NB4 (cell line): ENCODE measurements around the gene STK39.

ENCODE experiments used
- MYC ChIP-seq: IDR thresholded peaks from 2 replicates; pipeline ENCODE4 v1.6.1; 2011; ENCODE audit warnings: low read depth, low read length
- POLR2A ChIP-seq: IDR thresholded peaks from 2 replicates; pipeline ENCODE4 v1.6.1; 2011; ENCODE audit warnings: mild to moderate bottlenecking; ENCODE audit not compliant: insufficient read length; ENCODE audit errors: extremely low read depth
- TF ChIP-seq, protein P1 (sequence below): IDR thresholded peaks from one replicate; pipeline ENCODE4 v1.5.1; 2012; ENCODE audit warnings: low read depth, low read length
- TF ChIP-seq, protein P2 (sequence below): IDR thresholded peaks from 2 replicates; pipeline ENCODE4 v1.6.1; 2011; ENCODE audit warnings: low read depth, low read length

DNA sequence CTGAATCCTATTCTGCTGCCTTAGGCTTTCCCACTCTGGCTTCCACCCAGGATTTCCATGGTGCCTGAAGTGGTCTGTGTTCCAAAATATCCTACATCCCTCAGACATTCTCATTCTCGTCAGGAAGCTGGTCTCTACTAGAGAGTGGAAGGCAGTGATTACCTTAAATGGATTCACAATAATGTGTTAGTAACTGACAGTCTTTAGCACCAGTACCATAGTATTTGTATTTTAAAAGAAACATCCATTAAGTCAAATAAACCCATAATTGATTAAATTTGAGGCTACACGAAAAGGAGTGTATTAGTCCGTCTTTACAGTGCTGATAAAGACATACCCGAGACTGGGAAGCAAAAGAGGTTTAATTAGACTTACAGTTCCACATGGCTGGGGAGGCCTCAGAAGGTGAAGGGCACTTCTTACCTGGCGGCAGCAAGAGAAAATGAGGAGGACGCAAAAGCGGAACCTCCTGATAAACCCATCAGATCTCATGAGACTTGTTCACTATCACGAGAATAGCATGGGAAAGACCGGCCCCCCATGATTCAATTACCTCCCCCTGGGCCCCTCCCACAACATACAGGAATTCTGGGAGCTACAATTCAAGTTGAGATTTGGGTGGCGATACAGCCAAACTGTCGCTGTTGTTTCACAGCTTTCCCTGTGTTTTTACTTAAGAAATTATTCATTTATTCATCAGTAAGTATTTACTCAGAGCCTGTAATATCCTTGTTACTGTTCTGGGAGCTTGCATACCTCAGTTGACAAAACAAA, 306.5 kb downstream of the STK39 start:
- TF ChIP-seq, protein P1, sequence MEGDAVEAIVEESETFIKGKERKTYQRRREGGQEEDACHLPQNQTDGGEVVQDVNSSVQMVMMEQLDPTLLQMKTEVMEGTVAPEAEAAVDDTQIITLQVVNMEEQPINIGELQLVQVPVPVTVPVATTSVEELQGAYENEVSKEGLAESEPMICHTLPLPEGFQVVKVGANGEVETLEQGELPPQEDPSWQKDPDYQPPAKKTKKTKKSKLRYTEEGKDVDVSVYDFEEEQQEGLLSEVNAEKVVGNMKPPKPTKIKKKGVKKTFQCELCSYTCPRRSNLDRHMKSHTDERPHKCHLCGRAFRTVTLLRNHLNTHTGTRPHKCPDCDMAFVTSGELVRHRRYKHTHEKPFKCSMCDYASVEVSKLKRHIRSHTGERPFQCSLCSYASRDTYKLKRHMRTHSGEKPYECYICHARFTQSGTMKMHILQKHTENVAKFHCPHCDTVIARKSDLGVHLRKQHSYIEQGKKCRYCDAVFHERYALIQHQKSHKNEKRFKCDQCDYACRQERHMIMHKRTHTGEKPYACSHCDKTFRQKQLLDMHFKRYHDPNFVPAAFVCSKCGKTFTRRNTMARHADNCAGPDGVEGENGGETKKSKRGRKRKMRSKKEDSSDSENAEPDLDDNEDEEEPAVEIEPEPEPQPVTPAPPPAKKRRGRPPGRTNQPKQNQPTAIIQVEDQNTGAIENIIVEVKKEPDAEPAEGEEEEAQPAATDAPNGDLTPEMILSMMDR = no peak
- TF ChIP-seq POLR2A (no peak), MYC (no peak)
- TF ChIP-seq, protein P2, sequence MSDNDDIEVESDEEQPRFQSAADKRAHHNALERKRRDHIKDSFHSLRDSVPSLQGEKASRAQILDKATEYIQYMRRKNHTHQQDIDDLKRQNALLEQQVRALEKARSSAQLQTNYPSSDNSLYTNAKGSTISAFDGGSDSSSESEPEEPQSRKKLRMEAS = no peak
